Sigmoid colon (tissue), 7 donors: Measurements from ENCODE around the gene FOXO6. TPM values are rescaled to one million over a fixed set of nuclear protein-coding genes. Genes with fewer than 3 reads are reported as not detected.

Source experiments
- DNase-seq: peaks from one replicate; pipeline ENCODE4 v3.0.0-alpha.2; 2019
- H3K27ac ChIP-seq, 4 donors: fragments of 200-600 bp; sonication (generic); one replicate each; pipeline ENCODE4 v1.5.1; 2016 to 2019; ENCODE audit warnings: mild to moderate bottlenecking in 1 of 4
- H3K27me3 ChIP-seq, 3 donors: fragments of 200-600 bp; sonication (generic); one replicate each; pipeline ENCODE4 v1.5.1; 2019; ENCODE audit warnings: mild to moderate bottlenecking in 1 of 3
- H3K36me3 ChIP-seq, 4 donors: fragments of 200-600 bp; sonication (generic); one replicate each; pipeline ENCODE4 v1.5.1; 2016 to 2019
- H3K4me1 ChIP-seq, 4 donors: fragments of 200-600 bp; sonication (generic); one replicate each; pipeline ENCODE4 v1.5.1; 2017 to 2019
- H3K4me3 ChIP-seq, 4 donors: fragments of 200-600 bp; sonication (generic); one replicate each; pipeline ENCODE4 v1.5.1; 2017 to 2019; ENCODE audit warnings: mild to moderate bottlenecking in 2 of 4, moderate library complexity in 1 of 4
- H3K9me3 ChIP-seq, 4 donors: fragments of 200-600 bp in 3 of 4; sonication (generic) in 3 of 4; one replicate each; pipeline versions ENCODE4 v1.5.1 to v1.6.1; 2013 to 2019
- CTCF ChIP-seq, 4 experiments: fragments of 450-650 bp in 3 of 4; fragments of 200-600 bp in 1 of 4; IDR thresholded peaks; one replicate each; pipeline ENCODE4 v1.5.1; 2016 to 2019; ENCODE audit warnings: antibody characterized with exemption in 4 of 4, mild to moderate bottlenecking in 3 of 4, moderate library complexity in 2 of 4
- EP300 ChIP-seq, 4 donors: sonication (generic); formaldehyde crosslinking; IDR thresholded peaks; one replicate each; pipeline ENCODE4 v1.6.1; 2017; ENCODE audit warnings: antibody characterized with exemption in 4 of 4
- POLR2A ChIP-seq, 2 donors: fragments of 450-650 bp; IDR thresholded peaks; one replicate each; pipeline ENCODE4 v1.6.1; 2016; ENCODE audit warnings: antibody characterized with exemption in 2 of 2, mild to moderate bottlenecking in 2 of 2, moderate library complexity in 2 of 2
- POLR2AphosphoS5 ChIP-seq, 4 donors: sonication (generic); formaldehyde crosslinking; IDR thresholded peaks; one replicate each; pipeline ENCODE4 v1.6.1; 2017; ENCODE audit warnings: antibody characterized with exemption in 4 of 4
- WGBS, 2 donors: extraction: QIAGEN DNeasy Blood & Tissue Kit; methylation state at CpG; one replicate each; pipeline ENCODE4 v1.1.7; 2013; 5-methylcytosine and 5-hydroxymethylcytosine counted together
- intact Hi-C: fragments of 100-400 bp; cut with DNase I; formaldehyde crosslinking; loops from one replicate; pipeline ENCODE4 v1.15.1; 2023
- polyA plus RNA-seq, 3 donors: library from polyadenylated mRNA; stranded (reverse); fragments of 200-250 nt; gene quantifications; one replicate each; pipeline ENCODE4 v1.2.3, GENCODE V29; 2013
- total RNA-seq, 4 donors: library from RNA; depleted of rRNA; stranded (reverse); fragments of >200 nt; gene quantifications; one replicate each; pipeline ENCODE4 v1.1.0, GENCODE V29; 2016
- donor health status: healthy with polysubstance abuse.
- donor health status: Bipolar disorder and iron deficiency.
- donor health status: healthy.

The FOXO6 gene
- total and polyA plus RNA-seq, 7 donors: 0.20 to 1.4 (median 0.81) TPM; not detected in 2

DNA sequence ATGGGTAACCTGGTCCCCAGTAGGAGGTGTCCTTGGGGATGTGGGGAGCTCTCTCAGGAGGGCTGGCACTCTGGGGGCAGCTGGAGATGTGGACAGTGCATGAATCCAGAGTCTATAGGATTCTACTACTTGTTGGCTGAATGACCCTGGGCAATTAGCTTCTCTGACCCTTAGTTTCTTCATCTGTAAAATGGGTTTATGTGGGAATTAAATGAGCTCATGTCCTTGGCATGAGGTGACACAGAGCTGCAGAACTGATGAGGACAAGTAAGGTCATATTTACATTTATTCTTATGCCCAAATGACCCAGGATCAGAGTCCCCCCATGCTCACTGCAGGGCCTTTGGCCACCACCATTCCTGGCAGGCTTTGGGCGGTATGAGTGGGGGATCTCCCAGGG is 29.3 kb downstream of the FOXO6 start:
- TF ChIP-seq POLR2AphosphoS5 (IDR thresholded peaks at IDR 0.05): no peak
- 94 to 96% methylated on average over 1 of the region's 1 CpG for WGBS, 2 donors
- Histone ChIP-seq H3K4me3 (no peak overlapping the region), H3K27me3 (no peaks in the 10 kb centered on the region), H3K4me1 (peaks cover 0 to 35% (median 31%) of the 10 kb centered on the region in 4 donors), H3K27ac (no peak overlapping the region), H3K9me3 (no peaks in the 10 kb centered on the region), H3K36me3 (no peaks in the 10 kb centered on the region)
- intact Hi-C loops: no loop called here
- DNase-seq: no peak

DNA sequence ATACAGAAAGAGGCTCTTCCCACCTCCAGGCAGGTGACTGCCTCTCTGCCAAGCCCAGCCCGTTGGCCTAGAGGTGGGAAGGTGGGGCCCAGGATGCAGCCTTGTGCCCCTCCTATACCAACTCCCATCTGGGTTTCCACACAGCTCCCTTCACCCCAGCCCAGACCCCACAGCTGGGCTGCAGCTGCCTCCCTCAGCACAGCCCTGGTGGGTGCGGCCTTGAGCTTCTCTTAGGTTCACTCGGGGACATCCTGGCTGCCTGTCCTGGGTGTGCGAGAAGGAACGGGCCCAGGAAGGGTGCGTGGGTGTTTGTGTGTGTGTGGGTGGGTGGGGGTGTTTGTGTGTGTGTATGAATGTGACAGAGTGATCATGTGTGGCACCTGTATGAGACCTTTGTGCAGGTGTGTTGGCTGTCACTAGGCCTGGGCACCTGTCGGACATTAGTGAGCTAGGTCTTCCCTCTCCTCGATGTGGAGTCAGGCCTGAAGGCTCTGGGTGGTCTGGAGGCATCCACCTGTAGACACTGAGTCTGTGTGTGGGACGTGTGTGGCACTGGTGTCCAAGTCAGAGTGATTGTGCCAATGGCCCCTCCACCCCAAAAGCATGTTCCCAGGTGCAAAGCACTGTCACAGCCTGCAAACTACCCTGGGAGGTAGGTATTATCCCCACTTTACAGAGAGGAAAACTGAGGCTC is 30.7 kb downstream of the FOXO6 start:
- 32 to 46% methylated on average over 9 of the region's 9 CpGs for WGBS, 2 donors

GRCh38 chr1:41392528-41392924 is 31.3 kb downstream of the FOXO6 start:
- Histone ChIP-seq H3K27ac (no peak overlapping the region), H3K9me3 (no peaks in the 10 kb centered on the region), H3K4me3 (no peak overlapping the region), H3K27me3 (no peaks in the 10 kb centered on the region), H3K36me3 (no peaks in the 10 kb centered on the region), H3K4me1 (peaks cover 0 to 16% (median 13%) of the 10 kb centered on the region in 4 donors)
- 85 to 87% methylated on average over 4 of the region's 4 CpGs for WGBS, 2 donors
- TF ChIP-seq POLR2AphosphoS5 (IDR thresholded peaks at IDR 0.05) (no peak), CTCF (IDR thresholded peaks at IDR 0.05) (no peak), EP300 (IDR thresholded peaks at IDR 0.05) (no peak), POLR2A (IDR thresholded peaks at IDR 0.05) (no peak)
- intact Hi-C loops: no loop called here
- DNase-seq: no peak

More for the DNA sequence above, 30.7 kb downstream of the FOXO6 start:
- no peak overlapping the region for H3K27ac ChIP-seq
- H3K9me3 ChIP-seq: no peaks in the 10 kb centered on the region
- intact Hi-C loops: no loop called here
- no peaks in the 10 kb centered on the region for H3K27me3 ChIP-seq
- no peaks in the 10 kb centered on the region for H3K36me3 ChIP-seq
- peaks cover 0 to 22% (median 17%) of the 10 kb centered on the region in 4 donors for H3K4me1 ChIP-seq
- no peak overlapping the region for H3K4me3 ChIP-seq
- no peak for TF ChIP-seq POLR2A (IDR thresholded peaks at IDR 0.05)
- TF ChIP-seq EP300 (IDR thresholded peaks at IDR 0.05): no peak
- TF ChIP-seq CTCF (IDR thresholded peaks at IDR 0.05): no peak
- TF ChIP-seq POLR2AphosphoS5 (IDR thresholded peaks at IDR 0.05): no peak
- no peak for DNase-seq

- WGBS, 2 donors: 77 to 88% methylated on average over 6 of the region's 6 CpGs
- no peak for DNase-seq
- intact Hi-C loops: no loop called here
- H3K4me1 ChIP-seq: peaks cover 0 to 8% (median 3%) of the 10 kb centered on the region in 4 donors
- H3K36me3 ChIP-seq: no peaks in the 10 kb centered on the region
- no peaks in the 10 kb centered on the region for H3K9me3 ChIP-seq
- H3K4me3 ChIP-seq: no peak overlapping the region
- no peaks in the 10 kb centered on the region for H3K27me3 ChIP-seq
- TF ChIP-seq POLR2A (IDR thresholded peaks at IDR 0.05): no peak
- TF ChIP-seq EP300 (IDR thresholded peaks at IDR 0.05): no peak
- no peak for TF ChIP-seq POLR2AphosphoS5 (IDR thresholded peaks at IDR 0.05)
- TF ChIP-seq CTCF (IDR thresholded peaks at IDR 0.05): no peak
- H3K27ac ChIP-seq: no peak overlapping the region
Measured at GRCh38 chr1:41393716-41394368, 32.6 kb downstream of the FOXO6 start.

GRCh38 chr1:41394369-41394744 is 33.1 kb downstream of the FOXO6 start:
- H3K4me3 ChIP-seq: no peak overlapping the region
- H3K27ac ChIP-seq: no peak overlapping the region
- no peaks in the 10 kb centered on the region for H3K27me3 ChIP-seq
- 78 to 88% methylated on average over 10 of the region's 10 CpGs for WGBS, 2 donors
- TF ChIP-seq POLR2AphosphoS5 (IDR thresholded peaks at IDR 0.05) (no peak), EP300 (IDR thresholded peaks at IDR 0.05) (no peak), POLR2A (IDR thresholded peaks at IDR 0.05) (no peak), CTCF (IDR thresholded peaks at IDR 0.05) (no peak)
- H3K36me3 ChIP-seq: no peaks in the 10 kb centered on the region
- peaks cover 0 to 10% (median 8%) of the 10 kb centered on the region in 4 donors for H3K4me1 ChIP-seq
- no peaks in the 10 kb centered on the region for H3K9me3 ChIP-seq
- no peak for DNase-seq
- intact Hi-C loops: no loop called here
